Measurements from ENCODE around the gene LAS1L.
"Not testable (repeated sequence)": the region's sequence is repeated elsewhere in the genome, so short reads cannot be mapped to it uniquely, and the experiment has no call there.

Gene LAS1L

DNA sequence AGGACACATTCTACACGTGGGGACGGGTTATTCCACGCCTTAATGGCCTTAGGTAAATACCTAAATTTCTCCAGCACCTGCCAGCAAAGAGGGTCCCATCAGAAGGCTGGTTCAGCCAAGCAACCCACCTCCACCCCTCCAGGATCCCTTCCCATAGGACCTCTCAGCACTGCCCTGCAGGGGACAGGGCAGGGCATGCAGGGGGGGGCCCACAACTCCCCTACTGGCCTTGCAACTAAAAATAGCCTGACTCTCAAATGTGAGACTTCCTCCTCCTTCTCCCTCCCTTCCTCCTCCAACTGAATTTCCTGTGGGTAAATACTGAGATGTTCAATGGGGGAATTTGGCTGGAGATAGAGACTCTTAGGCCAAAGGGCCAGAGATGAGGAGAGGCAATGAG lies 6.3 kb downstream of the LAS1L start:
- Histone ChIP-seq H3K27ac (ENCODE audit: low read length) (no peak overlapping the region), H3K79me2 (ENCODE audit: low read length) (peaks cover 19% of the 10 kb centered on the region), H4K20me1 (ENCODE audit: insufficient read depth, low read length) (no peaks in the 10 kb centered on the region), H3F3A (ENCODE audit: insufficient read depth, low read length) (no peaks in the 10 kb centered on the region; the same call in 1 of the 2 replicates), H3K4me2 (ENCODE audit: low read depth, low read length) (no peak overlapping the region), H3K4me1 (ENCODE audit: low read length) (0 out of 2 replicates have a peak, but pooled peaks cover 5% of the 10 kb centered on the region), H3K4me3 (ENCODE audit: low read length) (no peak overlapping the region), H3K27me3 (replicated peaks; ENCODE audit: insufficient read depth, low read length) (no peaks in the 10 kb centered on the region), H3K9me3 (replicated peaks; ENCODE audit: insufficient read depth, low read length) (no peaks in the 10 kb centered on the region), H3K9me2 (replicated peaks; ENCODE audit: insufficient read depth, low read length) (no peaks in the 10 kb centered on the region), H3K9ac (ENCODE audit: low read length) (no peak overlapping the region), H3K36me3 (replicated peaks; ENCODE audit: insufficient read depth, low read length) (no peaks in the 10 kb centered on the region), H2AFZ (ENCODE audit: low read length) (no peak overlapping the region)
- no peak for DNase-seq
- TF ChIP-seq, protein P1, sequence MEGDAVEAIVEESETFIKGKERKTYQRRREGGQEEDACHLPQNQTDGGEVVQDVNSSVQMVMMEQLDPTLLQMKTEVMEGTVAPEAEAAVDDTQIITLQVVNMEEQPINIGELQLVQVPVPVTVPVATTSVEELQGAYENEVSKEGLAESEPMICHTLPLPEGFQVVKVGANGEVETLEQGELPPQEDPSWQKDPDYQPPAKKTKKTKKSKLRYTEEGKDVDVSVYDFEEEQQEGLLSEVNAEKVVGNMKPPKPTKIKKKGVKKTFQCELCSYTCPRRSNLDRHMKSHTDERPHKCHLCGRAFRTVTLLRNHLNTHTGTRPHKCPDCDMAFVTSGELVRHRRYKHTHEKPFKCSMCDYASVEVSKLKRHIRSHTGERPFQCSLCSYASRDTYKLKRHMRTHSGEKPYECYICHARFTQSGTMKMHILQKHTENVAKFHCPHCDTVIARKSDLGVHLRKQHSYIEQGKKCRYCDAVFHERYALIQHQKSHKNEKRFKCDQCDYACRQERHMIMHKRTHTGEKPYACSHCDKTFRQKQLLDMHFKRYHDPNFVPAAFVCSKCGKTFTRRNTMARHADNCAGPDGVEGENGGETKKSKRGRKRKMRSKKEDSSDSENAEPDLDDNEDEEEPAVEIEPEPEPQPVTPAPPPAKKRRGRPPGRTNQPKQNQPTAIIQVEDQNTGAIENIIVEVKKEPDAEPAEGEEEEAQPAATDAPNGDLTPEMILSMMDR (IDR thresholded peaks at IDR 0.05; ENCODE audit: low read length): no peak
- TF ChIP-seq EZH2 (optimal IDR thresholded peaks at IDR 0.05; ENCODE audit: low read depth, low read length): no peak
- TF ChIP-seq EZH2phosphoT487 (IDR thresholded peaks at IDR 0.05; ENCODE audit: low read length): no peak

DNA sequence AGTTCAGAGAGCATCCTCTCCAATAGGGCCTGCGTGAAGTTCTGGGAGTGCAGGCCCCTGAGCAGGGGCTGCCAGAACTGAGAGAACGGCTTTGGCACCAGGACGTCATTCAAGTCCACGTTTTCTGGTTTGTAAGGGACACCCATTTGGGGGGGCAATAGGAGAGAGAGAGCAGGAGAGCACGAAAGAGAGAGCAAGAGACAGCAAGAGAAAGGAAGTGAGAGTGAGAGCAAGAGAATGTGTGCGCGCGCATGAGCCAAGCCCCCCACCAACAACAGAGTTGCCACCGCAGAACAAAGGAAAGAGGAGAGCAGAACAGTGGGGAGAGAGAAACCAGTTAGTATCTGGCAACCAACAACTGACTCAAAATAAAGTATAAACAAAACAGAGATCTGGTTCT lies 10.4 kb downstream of the LAS1L start:
- H2AFZ ChIP-seq (ENCODE audit: low read length): no peak overlapping the region
- no peak overlapping the region for H3K27ac ChIP-seq (ENCODE audit: low read length)
- H3K9me2 ChIP-seq (replicated peaks; ENCODE audit: insufficient read depth, low read length): no peaks in the 10 kb centered on the region
- H4K20me1 ChIP-seq (ENCODE audit: insufficient read depth, low read length): no peaks in the 10 kb centered on the region
- H3K4me2 ChIP-seq (ENCODE audit: low read depth, low read length): no peak overlapping the region
- no peak overlapping the region for H3K9ac ChIP-seq (ENCODE audit: low read length)
- no peaks in the 10 kb centered on the region for H3K4me1 ChIP-seq (ENCODE audit: low read length)
- peaks cover 4% of the 10 kb centered on the region; the same call in 1 of the 2 replicates for H3K79me2 ChIP-seq (ENCODE audit: low read length)
- no peak for TF ChIP-seq EZH2 (optimal IDR thresholded peaks at IDR 0.05; ENCODE audit: low read depth, low read length)
- no peak for TF ChIP-seq EZH2phosphoT487 (IDR thresholded peaks at IDR 0.05; ENCODE audit: low read length)
- TF ChIP-seq, protein P1 (IDR thresholded peaks at IDR 0.05; ENCODE audit: low read length): no peak
- no peaks in the 10 kb centered on the region for H3K36me3 ChIP-seq (replicated peaks; ENCODE audit: insufficient read depth, low read length)
- H3K27me3 ChIP-seq (replicated peaks; ENCODE audit: insufficient read depth, low read length): no peaks in the 10 kb centered on the region
- DNase-seq: no peak
- no peaks in the 10 kb centered on the region for H3K9me3 ChIP-seq (replicated peaks; ENCODE audit: insufficient read depth, low read length)
- no peak overlapping the region for H3K4me3 ChIP-seq (ENCODE audit: low read length)
- no peaks in the 10 kb centered on the region for H3F3A ChIP-seq (ENCODE audit: insufficient read depth, low read length)

DNA sequence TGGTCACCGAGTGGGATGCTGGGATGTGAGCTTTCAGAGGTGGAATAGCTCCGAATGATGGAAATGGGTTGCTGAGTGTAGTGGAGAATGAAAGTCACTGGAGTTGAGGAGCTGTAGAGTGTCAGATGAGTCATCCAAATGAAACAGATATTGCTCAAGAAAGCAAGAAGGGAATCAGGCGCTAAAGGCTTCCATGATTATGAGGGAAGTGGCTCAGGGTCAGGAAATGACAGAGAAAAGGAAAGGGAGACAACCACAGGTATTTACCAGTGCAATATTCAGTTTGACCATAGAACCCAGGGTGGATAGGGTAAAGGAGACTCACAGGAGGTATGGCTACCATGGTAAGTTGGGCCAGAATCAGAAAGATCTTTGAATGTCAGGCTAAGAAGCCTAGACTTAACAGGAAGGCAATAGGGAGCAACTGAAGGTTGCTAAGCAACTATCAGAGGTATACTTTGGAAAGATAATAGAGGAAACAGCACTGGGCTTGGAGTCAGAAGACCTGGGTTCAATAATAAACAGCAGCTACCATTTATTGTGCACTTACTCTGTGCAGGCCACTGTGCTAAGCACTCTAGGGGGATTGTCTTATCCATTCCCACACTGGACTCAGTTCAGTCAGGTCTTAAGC lies 11.7 kb downstream of the LAS1L start:
- Histone ChIP-seq H3K79me2 (ENCODE audit: low read length) (peaks cover under 1% of the 10 kb centered on the region; the same call in 1 of the 2 replicates), H3K4me1 (ENCODE audit: low read length) (no peaks in the 10 kb centered on the region), H2AFZ (ENCODE audit: low read length) (no peak overlapping the region), H3K36me3 (replicated peaks; ENCODE audit: insufficient read depth, low read length) (no peaks in the 10 kb centered on the region), H3F3A (ENCODE audit: insufficient read depth, low read length) (no peaks in the 10 kb centered on the region), H3K4me2 (ENCODE audit: low read depth, low read length) (no peak overlapping the region), H3K4me3 (ENCODE audit: low read length) (no peak overlapping the region), H3K9ac (ENCODE audit: low read length) (no peak overlapping the region), H3K9me3 (replicated peaks; ENCODE audit: insufficient read depth, low read length) (no peaks in the 10 kb centered on the region), H3K9me2 (replicated peaks; ENCODE audit: insufficient read depth, low read length) (no peaks in the 10 kb centered on the region), H3K27ac (ENCODE audit: low read length) (no peak overlapping the region), H3K27me3 (replicated peaks; ENCODE audit: insufficient read depth, low read length) (no peaks in the 10 kb centered on the region), H4K20me1 (ENCODE audit: insufficient read depth, low read length) (no peaks in the 10 kb centered on the region)
- TF ChIP-seq EZH2phosphoT487 (IDR thresholded peaks at IDR 0.05; ENCODE audit: low read length): no peak
- DNase-seq: no peak

DNA sequence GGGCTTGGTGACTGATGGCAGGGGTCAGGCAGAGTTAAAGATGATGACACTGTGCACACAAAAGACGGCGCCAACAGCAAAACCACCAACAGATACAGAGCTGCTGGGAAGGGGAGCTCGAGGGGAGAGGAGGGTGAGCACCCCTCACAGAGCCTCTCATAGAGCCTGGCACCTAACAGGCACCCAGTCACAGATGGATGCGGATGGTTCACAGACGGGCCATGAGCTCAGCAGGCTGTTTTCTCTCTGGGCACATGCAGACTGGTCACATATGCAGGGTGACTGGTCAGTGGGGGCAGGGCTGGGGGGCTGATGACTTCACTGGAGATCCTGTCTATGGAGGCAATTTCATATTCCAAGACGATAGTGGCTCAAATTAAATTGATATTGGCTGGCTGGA lies 15.1 kb downstream of the LAS1L start:
- H3K4me1 ChIP-seq (ENCODE audit: low read length); H4K20me1 ChIP-seq (ENCODE audit: insufficient read depth, low read length); H2AFZ ChIP-seq (ENCODE audit: low read length); H3K79me2 ChIP-seq (ENCODE audit: low read length); H3K9me3 ChIP-seq (replicated peaks; ENCODE audit: insufficient read depth, low read length); H3K4me3 ChIP-seq (ENCODE audit: low read length); H3K4me2 ChIP-seq (ENCODE audit: low read depth, low read length); DNase-seq; H3K9ac ChIP-seq (ENCODE audit: low read length); H3K36me3 ChIP-seq (replicated peaks; ENCODE audit: insufficient read depth, low read length); H3K27ac ChIP-seq (ENCODE audit: low read length); H3K9me2 ChIP-seq (replicated peaks; ENCODE audit: insufficient read depth, low read length); H3F3A ChIP-seq (ENCODE audit: insufficient read depth, low read length); H3K27me3 ChIP-seq (replicated peaks; ENCODE audit: insufficient read depth, low read length): not testable (repeated sequence)

DNA sequence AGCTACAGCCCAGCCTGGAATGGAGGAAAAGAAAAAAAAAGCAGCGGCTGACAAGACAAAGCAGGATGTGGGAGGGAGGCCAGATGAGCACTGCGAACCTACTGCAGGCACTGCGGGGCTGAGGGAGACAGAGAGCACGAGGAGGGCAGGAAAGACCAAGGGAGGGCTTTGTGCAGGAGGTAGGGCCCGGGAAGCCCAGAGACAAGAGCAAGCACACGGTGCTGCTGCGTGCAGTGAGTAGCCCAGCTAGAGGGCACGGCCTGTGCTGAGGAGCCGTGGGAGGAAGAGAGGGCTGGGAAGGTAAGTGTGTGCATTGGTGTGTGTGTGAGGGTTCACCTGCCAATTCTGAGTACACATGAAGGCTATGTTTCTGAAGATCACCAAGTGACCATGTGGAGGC lies 15.6 kb downstream of the LAS1L start:
- H3F3A ChIP-seq (ENCODE audit: insufficient read depth, low read length); DNase-seq; H3K27ac ChIP-seq (ENCODE audit: low read length); H3K4me3 ChIP-seq (ENCODE audit: low read length); H3K9me3 ChIP-seq (replicated peaks; ENCODE audit: insufficient read depth, low read length); H3K36me3 ChIP-seq (replicated peaks; ENCODE audit: insufficient read depth, low read length); H3K4me1 ChIP-seq (ENCODE audit: low read length); H2AFZ ChIP-seq (ENCODE audit: low read length); H3K27me3 ChIP-seq (replicated peaks; ENCODE audit: insufficient read depth, low read length); H4K20me1 ChIP-seq (ENCODE audit: insufficient read depth, low read length); H3K9me2 ChIP-seq (replicated peaks; ENCODE audit: insufficient read depth, low read length); H3K79me2 ChIP-seq (ENCODE audit: low read length); H3K4me2 ChIP-seq (ENCODE audit: low read depth, low read length); H3K9ac ChIP-seq (ENCODE audit: low read length): not testable (repeated sequence)
